Stimulated activated CD4-positive, alpha-beta T cell treated with anti-CD3 and anti-CD28 coated beads, Interleukin-15, amount 100 ng/mL, for 48 hours (primary cell): ENCODE measurements around the gene PDZK1IP1.

ENCODE experiments used
- DNase-seq, 2 donors: peaks; one replicate each; pipeline ENCODE4 v3.0.0-alpha.2; 2020; ENCODE audit warnings: low read depth in 2 of 2

The PDZK1IP1 gene, protein sequence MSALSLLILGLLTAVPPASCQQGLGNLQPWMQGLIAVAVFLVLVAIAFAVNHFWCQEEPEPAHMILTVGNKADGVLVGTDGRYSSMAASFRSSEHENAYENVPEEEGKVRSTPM

DNA sequence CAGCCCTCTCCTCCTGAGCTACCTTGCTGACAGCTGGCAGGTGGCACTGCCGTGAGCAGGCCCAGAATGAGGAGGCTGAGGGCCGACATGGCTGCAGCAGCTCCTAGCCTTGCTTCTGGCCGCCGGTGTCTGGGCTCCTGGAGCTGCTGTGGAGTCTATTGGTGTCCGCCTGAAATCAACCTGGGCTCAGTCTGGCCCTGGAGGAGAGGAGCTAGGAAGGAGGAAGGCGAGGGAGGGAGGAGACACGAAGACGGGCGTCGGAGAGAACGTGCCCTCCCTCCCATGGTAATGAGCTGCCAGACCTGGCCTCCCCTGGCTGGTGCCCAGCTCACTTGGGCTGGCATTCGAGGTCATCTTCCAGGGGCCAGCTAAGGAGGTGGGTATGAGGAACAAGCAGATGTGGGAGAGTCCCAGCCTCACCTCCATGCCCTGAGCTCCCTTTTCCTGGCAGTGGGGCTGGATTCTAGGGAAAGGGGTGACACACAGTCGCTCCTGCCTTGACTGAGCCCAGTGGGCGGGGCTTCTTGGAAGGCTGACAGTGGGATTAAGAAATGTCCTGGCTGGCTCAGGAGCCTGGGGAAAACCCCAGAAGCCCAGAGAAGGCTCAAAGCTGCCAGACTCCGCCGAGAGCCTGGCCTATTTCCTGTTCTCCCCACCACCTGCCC is at the start of gene PDZK1IP1:
Gene PDZK1IP1 (minus strand): TSS at position 193 of the 665 bp plus-strand sequence. CDS start 104 bp downstream, at position 89.
- DNase-seq: no peak

DNA sequence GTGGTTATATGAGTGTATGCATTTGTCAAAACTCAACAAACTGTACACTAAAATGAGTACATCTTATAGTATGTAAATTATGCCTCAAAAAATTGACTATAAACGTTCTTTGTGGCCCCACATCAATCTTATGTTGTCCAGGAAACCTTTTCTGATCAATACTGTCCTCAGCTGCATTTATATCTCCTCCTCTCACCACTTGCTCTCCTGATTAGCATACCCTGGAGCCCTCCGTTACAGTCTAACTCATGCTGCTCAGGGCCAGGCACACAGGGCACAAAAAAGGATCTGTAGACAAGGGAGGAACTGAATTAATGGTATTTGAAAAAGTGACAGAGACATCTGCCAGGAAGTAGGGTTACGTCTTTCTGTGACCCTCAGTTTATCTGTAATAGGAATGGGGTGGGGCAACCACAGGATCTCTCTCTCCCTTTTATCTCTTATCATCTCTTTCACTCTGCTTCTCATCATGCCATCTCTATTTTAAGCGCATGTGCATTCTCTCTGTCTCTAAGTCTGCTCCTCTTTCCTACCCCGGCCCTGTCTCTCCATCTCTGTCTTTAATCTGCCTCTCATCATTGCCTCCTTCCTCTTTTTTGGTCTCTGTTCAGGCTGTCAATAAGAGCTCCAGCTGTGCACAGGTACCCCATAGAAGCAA is 49.2 kb upstream of the PDZK1IP1 start:
- no peak for DNase-seq

DNA sequence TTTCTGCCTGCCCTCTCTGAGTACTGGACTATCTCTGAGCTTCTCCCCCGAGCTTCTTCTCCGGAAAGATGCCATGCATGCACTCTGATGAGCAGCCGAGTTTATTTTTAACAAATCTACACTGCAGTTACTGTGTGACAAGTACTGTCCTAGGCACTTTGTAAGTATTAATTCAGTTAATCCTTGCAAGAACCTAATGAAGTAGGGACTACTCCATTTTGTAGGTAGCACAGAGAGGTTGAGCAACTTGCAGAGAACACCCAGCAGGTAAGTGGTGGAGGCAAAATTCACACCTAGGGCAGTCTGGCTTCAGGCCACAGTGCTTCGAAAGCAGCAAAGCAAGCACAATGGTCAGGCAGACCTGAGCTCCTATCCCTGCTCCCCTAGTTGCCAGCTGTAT is 46.0 kb upstream of the PDZK1IP1 start:
- DNase-seq: no peak

DNA sequence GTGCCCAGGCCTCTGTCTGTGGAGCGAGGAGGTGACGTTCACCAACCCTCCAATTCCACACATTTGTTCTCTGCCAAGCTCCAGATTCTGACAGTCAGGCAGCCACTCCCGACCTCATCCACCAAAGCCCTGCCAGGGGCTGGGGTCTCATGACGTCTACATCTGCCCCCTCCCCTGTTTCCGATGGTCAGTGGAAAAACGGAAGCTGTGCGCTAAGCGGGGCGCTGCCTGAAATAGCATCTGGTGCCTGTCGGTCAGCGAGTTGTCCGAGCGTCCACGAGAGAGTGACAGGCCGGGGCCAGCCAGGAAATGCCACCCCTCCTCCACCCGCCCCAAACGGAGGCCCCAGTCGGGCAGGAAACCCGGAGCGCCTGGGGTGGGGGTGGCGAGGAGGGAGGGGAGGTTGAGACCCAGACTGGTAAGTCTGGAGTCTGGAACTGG is 45.4 kb upstream of the PDZK1IP1 start:
- no peak for DNase-seq

DNA sequence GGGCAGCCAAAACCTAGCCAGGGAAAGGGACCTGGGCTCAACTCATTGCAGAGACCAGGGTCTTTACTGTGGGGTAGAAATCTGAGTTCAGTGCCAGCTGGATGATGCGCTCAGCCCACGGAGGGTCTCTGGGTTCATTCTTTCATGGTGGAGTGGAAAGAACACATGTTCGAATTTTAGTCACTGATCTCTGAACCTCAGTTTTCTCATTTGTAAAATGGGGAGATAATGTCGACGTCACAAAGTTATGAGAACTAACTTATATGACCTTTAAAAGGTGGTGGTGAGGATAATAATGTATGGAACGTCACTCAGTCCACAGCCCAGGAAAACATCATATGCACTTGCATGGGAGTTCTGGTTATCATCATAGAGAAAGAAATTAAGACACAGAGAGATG is 43.4 kb upstream of the PDZK1IP1 start:
- no peak for DNase-seq

DNA sequence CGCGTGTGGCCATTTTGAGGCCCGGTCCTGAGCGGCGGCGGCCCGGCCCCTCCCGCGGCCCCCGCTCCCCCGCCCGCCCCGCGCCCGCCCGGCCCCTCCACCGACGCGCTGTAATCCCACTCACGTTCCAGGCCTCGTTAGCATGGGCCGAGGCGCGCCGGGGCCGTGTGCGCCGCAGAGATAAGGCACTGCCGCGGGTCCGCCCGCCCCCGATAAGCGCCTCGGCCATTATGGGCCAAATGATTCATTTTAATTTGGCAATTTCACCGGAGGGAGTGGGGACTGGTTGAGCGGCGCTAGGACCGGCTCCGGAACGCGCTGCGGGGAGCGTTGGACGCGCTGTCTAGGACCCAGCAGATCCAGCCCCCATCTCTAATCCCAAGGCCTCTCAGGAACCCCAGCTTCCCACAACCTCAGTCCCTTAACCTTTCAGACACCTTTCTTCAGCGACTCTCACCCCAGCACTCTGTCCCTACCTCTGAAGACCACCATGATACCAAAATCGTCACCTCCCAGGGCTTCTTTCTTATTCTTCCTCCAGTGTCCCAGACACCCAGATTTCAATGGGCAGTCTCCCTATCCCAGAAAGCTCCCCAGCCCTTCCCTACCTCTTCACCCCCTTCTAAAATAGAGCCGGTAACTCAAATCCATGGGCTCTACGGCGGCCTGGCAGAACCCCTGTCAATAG is 42.5 kb upstream of the PDZK1IP1 start, which contains the start of gene TAL1:
Gene TAL1 (minus strand): TSS at position 39 of the 688 bp plus-strand sequence. CDS start 6,337 bp downstream, outside the sequence.
- no peak for DNase-seq

DNA sequence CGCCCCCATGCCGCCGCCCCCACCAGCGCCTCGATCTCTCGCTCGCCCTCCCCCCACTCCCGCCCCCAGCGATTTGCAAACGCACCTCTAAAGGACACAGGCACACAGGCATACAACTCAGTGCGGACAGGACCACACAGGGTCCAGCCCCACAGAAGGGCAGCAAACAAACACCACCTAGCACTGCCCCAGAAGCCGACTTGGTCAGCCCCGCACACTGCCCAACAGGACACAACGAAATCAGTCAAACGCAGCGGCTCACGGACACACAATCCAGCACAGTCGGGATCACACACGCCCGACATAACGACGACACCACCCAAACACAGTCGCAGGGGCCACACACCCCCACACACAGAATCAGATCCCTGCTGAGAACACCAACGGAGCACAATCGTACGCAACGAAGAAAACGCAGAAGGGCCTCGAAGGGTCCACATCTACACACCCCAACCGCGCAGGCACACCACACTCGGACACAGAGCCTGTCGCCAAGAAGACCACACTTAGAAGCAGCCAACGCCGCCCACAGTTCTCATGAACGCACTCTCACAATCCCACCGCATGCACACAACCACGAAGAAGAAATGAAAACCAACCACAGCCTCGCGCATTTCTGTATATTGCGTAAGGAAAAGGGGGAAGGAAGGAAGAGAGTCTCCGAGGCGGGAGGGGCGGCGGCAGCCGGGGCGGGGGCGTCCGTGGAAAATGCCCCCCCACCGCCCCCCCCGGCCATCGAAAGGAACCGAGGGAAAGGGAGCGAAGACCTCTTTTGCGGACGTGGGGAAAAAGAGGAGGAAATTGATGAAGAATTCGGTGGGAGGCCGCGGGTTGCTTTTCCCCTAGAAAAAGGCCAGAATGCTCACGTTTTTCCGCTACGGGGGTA is 41.7 kb upstream of the PDZK1IP1 start:
- no peak for DNase-seq

DNA sequence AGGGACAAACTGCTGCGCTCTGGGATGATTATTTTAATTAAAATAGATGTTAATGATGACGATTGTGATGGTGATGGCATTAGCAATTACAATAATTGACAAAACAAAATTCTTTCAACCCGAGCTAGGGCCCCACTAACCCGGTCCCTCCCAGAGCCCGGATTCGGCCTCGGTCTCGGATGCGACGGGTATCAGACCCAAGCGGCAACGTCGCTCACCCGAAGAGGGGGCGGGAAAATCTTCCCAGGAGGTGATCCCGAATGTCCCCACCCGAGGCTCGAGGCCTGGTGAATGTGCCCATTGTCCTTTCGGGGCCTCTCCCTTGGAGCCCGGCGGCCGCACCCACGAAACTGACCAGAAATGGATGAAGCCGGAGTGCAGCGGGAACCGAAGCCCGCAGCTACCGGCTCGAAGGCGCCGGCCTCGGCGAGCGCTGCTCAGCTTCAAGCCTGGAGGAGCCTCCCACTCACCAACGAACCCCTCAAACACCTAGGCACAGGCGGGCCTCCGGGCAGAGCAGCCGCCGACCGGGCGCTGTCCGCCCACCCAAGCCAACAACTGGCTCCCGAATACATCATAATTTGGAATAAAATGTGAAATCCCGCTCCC is 41.0 kb upstream of the PDZK1IP1 start:
- no peak for DNase-seq

DNA sequence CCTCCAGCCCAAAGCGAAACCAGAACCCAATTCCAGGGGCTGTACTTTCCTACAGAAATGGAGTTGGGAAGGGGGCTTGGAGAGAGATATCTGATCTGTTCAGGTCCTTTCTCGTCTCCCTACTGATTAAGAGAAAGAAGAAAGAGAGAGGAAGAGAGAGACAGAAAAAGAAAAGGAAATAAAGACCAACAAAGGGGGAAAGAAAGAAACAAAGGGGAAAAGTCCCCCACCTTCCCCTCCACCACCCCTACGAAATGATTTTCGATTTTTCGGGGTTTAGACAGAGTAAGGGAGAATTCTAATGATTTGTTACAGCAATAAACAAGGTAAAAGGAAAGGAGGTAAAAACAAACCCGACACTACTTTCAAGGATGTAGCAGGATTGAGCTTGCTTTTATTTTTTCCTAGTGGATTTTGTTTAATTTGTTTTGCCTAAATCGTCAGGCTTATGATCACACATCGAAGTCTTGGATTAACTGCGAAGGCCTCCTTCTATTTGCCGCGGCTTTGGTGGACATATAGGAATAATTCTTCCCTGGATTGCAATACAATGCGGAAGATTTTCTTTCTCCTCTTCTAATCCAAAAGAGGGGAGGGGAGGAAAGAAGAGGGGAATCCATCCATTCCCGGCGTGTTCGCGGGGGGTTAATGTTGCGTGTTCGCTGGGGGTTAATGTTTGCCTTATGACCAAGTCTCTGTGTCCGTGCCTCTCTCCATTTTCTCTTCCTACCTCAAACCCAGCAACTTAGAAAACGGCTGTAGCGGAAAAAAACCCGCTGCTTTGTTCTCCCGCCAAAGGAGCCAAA is 40.3 kb upstream of the PDZK1IP1 start:
- DNase-seq: no peak

DNA sequence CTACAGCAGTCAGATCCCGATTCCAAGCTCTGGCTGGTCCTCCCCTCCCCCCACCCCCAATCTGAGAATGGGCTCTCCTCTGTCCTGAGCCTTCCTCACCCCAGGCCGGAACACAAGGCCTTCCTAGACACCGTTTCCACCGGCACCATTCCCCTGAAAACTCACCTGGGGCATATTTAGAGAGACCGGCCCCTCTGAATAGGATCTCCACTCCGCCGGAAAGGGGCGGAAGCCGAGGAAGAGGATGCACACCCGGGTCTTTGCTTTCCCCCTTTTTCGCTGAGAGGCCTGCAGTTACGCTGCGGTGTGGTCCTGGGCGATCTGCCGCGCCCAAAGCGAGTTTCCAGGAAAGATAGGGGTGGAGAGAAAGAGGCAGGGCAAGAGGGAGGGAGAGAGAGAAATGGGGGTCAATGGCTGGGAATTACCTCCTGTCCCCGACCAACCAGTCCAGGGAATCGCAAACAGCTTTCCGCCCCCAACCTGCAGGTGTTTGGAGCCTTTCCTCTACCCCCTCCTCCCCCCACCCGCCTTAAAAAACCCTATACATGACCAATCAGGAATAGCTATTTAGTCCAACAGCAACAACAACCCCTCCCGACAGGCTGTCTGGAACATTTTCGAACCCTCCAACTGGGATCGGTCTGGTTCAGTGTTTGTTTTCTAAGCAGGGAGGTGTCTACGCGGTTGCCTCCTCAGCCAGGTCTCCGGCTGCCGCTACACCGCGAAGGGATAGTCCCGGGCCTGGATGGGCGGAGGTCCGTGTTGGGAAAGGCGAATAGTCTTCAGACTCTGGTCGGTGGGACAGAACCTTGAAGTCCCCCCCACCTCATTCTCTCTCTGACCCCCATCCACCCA is 39.4 kb upstream of the PDZK1IP1 start:
- DNase-seq: no peak

DNA sequence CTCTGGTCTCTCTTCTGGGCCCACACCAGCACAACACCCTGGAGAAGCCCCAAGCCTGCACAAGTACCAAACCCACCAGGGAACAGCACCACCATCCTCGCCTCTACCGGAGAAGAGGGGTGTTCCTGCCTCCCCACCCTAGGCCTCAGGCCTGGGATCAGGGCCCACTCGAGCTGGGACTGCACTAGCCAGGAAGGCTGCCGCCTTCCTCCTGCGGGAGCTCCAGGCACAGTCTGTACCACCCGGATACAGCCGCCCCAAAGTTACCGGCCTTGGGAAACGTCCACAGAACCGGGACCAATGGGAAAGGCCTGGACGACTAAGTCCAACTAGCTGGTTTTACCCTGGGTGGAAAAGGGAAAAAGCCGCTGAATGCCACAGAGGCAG is 38.8 kb upstream of the PDZK1IP1 start:
- no peak for DNase-seq

DNA sequence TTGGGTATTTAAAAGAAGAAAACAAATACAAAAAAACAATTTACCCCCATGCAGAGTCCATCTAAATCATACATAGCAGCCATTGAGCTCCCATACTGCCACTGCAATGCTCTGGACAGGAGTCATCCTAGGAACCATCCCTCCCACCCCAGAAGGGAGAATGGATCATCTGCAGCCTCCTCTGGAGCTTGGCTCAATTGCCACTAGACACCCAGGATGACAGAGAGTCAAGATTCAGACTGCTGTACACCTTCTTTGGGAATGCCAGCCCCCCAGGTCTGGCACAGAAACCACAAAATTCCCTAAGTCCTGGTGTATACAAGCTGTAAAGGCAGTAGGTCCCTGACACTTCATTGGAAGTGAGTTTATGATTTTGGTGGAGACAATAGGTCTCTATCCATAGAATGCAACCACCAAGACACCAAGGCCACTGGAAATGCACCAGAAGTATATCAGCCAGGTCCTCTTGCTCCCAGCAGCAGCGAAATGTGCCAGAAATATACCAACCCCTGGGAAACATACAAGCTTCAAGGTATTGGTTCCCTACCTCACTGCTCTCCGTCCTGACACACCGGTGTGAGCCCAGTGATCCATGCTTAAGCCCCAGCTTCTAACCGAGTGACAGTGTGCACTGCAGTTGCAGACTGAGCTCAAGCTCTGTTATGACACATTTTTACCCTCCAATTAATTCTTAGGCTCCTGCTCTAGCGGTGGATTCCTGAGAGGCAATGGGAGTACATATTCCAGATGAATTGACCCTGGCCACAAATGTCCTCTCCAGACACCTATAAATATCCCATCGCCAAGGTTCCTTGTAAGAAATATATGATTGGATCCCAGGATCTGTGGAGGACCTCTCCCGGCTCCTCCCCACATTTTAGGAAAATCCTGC is 37.8 kb upstream of the PDZK1IP1 start:
- DNase-seq: no peak

DNA sequence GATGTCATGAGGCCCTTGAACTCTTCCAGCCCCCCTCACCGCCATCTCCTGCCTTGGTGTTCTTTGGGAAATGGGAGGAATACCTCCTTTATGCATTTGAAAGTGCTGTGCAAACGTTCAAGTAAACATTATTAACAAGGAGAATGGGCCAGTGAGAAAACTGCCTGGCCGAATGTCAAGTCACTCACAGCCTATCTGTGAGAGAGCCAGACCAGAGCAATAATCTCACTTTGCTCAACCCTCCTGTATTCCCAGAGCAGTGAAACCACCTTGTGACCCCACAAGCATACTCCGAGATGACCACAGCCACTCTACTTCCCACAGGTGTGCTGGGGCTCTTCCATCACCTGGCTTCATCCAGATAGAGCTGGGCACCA is 37.0 kb upstream of the PDZK1IP1 start:
- DNase-seq: no peak

DNA sequence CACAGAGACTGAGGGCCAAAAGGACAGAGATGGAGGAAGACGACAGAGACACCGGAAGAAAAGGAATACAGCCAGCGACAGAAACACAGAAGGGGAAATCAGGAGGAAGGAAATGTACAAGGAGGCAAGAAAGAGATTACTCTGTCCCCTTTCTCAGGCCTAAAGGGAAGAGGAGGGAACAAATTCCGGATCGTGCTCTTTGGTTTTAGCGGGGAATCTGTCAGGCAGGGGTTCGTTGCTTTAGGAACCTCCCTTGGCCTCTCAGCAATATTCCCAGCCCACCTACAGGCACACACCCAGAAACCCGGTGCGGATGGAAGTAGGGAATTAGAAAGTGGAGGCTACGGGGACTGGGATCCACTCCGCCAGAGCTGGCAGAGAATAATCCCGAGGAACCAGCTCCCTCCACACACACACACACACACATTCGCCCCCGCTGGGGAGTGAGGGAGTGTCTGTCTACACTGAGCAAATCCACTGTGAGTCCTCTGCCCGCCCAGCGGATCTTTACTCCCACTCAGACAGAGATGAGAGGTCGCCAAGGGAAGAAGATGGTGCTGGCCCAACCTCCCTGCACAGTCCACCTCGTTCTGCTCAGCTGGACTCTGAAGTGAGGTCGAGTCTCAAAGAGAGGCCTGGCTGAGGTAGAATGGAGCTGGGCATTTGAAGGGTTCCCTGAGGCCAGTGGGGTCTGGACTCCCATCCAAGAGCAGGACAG is 36.4 kb upstream of the PDZK1IP1 start:
- no peak for DNase-seq

DNA sequence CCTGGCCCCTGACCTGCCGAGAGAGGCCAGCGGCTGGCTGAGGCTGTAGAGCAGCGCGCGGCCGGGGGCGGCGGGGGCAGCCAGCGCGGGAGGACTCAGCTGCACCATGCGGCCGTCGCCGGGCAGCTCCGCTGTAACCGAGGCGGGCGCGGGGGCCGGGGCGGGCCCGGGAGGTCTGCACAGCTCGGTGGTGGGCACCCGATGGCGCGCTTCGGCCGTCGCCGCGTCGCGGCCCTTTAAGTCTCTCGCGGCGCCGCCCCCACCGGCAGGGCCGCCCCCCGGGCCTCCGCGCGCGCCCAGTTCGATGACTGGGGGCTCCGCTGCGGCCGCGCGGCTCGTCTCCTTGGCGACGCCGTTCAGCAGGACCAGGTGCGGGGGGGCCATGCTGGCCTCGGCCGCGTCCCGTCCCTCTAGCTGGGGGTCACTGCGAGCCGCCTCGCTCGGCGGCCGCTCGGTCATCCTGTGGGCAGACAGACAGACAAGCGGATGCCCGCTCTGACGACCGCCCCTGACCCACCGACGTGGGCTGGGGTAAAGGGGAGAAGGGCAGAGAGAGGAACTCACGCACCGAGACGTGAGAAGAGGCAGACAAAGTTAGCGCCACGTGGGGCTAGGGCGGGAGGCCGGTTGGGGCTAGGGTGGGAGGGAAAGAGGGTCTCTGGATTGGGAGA is 35.7 kb upstream of the PDZK1IP1 start:
- DNase-seq: no peak

DNA sequence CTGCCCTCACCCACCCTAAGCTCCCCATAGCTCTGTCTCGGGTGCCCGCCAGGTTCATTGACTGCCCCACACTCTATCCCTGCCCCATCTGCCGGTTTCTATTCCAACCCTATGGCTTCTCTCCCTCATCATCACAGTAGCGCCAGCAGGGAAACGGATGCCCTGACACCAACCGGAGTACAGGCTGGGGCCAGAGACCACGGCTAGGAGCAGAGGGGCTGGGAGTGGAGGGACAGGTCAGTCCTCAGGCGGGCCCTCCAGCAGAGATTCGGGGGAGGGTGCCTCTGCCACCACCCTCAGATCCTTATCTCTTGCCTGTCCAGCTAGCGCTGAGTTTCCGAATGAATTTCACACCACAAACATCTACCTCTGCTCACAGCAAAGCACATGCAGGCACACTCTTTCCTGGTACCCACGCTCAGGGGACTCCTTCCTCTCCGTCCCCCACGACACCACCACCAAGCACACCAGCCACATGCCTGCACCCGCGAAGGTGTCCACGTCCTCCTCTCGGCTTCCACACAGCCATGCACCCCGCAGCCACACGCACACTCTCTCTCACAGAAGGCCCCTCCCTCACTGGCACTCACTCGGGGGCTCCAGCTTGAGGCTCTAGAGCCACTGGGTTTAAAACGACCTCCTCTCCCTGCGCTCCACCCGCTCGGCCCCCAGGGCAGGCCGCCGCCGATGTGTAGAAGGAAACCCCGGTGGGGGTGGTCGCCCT is 35.0 kb upstream of the PDZK1IP1 start:
- DNase-seq: no peak
